Right atrium auricular region (tissue), 2 donors: ENCODE measurements around the gene MTUS2. TPM values are rescaled to one million over a fixed set of nuclear protein-coding genes. Genes with fewer than 3 reads are reported as not detected.

Source experiments
- DNase-seq: peaks from one replicate; pipeline ENCODE4 v3.0.0-alpha.2; 2019; ENCODE audit warnings: low spot score
- H3K27ac ChIP-seq, 2 donors: fragments of 200-600 bp; sonication (generic); 1 replicate in 1 of 2; 2 replicates in 1 of 2; pipeline ENCODE4 v1.5.1; 2016 to 2019
- H3K27me3 ChIP-seq, 2 donors: fragments of 200-600 bp; sonication (generic); one replicate each; pipeline versions ENCODE4 v1.5.1 to v1.6.0; 2017 to 2019
- H3K36me3 ChIP-seq: fragments of 200-600 bp; sonication (generic); one replicate; pipeline ENCODE4 v1.5.1; 2016
- H3K4me1 ChIP-seq, 2 donors: fragments of 200-600 bp; sonication (generic); one replicate each; pipeline versions ENCODE4 v1.5.1 to v1.6.0; 2017 to 2019
- H3K4me3 ChIP-seq, 2 donors: fragments of 200-600 bp; sonication (generic); 1 replicate in 1 of 2; 2 replicates in 1 of 2; pipeline ENCODE4 v1.5.1; 2017 to 2019; ENCODE audit warnings: mild to moderate bottlenecking in 1 of 2, moderate library complexity in 1 of 2
- H3K9me3 ChIP-seq, 2 donors: fragments of 200-600 bp; sonication (generic); one replicate each; pipeline ENCODE4 v1.5.1; 2019
- total RNA-seq, 2 donors: library from RNA; depleted of rRNA; stranded (reverse); fragments of >200 nt; gene quantifications; one replicate each; pipeline ENCODE4 v1.1.0, GENCODE V29; 2016
- TF ChIP-seq, protein P1 (sequence below), 2 donors: fragments of 200-600 bp; sonication (generic); IDR thresholded peaks; one replicate each; pipeline ENCODE4 v1.5.1; 2019; ENCODE audit warnings: antibody characterized with exemption in 2 of 2

MTUS2 gene
- total RNA-seq, 2 donors from 2014 or later, result 34.6 to 142 TPM

DNA sequence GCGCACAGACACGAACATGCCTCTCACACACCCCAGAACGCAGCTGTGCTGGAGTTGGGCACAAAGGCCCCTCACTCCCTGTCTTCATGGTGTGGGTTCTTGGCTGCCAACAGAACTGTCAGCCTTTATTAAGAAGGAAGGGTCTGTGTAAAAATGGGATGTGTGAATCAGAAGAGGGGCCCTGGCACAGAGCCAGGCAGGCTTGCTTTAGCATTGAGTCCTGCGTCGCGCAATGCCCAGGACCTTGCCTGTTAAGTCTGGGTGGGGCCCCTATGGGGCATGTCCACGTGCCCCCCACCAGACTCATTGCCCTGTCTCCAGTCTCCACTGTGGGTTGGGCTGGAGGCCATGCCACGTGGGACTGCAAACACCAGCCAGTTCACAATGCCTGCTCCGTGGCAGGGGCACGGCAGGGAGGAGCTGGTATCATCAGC lies 690.5 kb downstream of the MTUS2 start:
- no peak overlapping the region for H3K27ac ChIP-seq
- peaks cover 24% of the 10 kb centered on the region for H3K36me3 ChIP-seq
- H3K27me3 ChIP-seq, result no peaks in the 10 kb centered on the region
- H3K4me1 ChIP-seq, result peaks cover 0 to 27% of the 10 kb centered on the region in 2 donors
- TF ChIP-seq, protein P1, sequence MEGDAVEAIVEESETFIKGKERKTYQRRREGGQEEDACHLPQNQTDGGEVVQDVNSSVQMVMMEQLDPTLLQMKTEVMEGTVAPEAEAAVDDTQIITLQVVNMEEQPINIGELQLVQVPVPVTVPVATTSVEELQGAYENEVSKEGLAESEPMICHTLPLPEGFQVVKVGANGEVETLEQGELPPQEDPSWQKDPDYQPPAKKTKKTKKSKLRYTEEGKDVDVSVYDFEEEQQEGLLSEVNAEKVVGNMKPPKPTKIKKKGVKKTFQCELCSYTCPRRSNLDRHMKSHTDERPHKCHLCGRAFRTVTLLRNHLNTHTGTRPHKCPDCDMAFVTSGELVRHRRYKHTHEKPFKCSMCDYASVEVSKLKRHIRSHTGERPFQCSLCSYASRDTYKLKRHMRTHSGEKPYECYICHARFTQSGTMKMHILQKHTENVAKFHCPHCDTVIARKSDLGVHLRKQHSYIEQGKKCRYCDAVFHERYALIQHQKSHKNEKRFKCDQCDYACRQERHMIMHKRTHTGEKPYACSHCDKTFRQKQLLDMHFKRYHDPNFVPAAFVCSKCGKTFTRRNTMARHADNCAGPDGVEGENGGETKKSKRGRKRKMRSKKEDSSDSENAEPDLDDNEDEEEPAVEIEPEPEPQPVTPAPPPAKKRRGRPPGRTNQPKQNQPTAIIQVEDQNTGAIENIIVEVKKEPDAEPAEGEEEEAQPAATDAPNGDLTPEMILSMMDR (IDR thresholded peaks at IDR 0.05), result no peak
- no peaks in the 10 kb centered on the region for H3K9me3 ChIP-seq
- DNase-seq, result no peak
- no peak overlapping the region for H3K4me3 ChIP-seq

DNA sequence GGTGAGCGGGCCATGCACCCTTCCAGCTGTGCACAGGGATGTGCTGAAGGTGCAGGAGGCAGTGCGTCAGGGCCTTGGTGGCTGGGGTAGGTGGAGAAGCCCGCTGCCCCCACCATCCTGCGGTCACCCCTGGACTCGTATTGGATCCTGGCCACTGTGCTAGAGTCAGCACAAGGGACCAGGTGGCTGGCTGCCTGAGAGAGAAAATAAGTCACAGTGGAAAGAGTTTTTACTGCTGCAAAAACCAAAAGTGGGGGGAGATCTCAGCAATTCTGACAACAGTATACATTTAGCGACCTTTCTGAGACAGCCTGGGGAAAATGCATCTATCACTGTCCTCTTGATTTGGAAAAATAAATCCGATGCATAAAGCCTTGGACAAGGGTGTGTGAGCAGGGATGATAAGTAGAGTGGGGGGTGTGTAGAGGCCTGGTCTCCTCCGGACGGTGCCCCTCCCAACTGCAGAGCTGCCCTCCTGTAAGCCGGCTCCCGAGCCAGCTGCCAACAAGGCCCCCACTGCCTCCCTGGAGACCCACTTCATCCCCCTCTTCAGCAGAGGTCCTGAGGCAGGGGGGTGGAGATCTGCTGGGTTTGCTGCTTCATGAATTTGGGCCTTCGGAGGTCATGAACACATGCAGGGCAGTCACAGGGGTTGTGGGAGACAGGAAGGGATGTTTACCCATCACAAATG lies 691.1 kb downstream of the MTUS2 start:
- H3K4me1 ChIP-seq, result peaks cover 0 to 27% of the 10 kb centered on the region in 2 donors
- H3K27ac ChIP-seq, result no peak overlapping the region
- H3K9me3 ChIP-seq, result no peaks in the 10 kb centered on the region
- TF ChIP-seq, protein P1 (IDR thresholded peaks at IDR 0.05), result no peak
- no peak for DNase-seq
- peaks cover 30% of the 10 kb centered on the region for H3K36me3 ChIP-seq
- H3K27me3 ChIP-seq, result no peaks in the 10 kb centered on the region
- no peak overlapping the region for H3K4me3 ChIP-seq

DNA sequence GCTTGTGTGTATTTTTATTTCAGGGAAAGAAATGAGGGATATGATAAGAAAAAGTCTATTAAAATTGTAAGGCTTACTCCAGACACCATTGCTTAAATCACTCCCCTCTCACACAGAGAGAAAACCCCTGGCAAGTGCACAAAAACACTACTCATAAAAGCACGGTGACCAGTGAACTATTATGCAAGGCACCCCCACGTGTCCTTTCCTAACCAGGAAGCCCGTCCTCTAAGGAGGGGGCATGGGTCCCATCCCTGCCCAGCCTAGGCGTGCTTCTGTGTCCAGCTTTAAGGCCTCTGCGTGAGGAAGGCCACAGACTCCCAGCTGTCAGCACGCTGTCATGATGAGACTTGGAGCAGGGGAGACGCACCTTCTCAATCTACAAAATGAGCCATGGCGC lies 691.8 kb downstream of the MTUS2 start:
- DNase-seq, result no peak
- Histone ChIP-seq H3K27me3 (no peaks in the 10 kb centered on the region), H3K27ac (no peak overlapping the region), H3K9me3 (no peaks in the 10 kb centered on the region), H3K4me3 (no peak overlapping the region), H3K4me1 (peaks cover 0 to 24% of the 10 kb centered on the region in 2 donors), H3K36me3 (peaks cover 33% of the 10 kb centered on the region)
- TF ChIP-seq, protein P1 (IDR thresholded peaks at IDR 0.05), result no peak

DNA sequence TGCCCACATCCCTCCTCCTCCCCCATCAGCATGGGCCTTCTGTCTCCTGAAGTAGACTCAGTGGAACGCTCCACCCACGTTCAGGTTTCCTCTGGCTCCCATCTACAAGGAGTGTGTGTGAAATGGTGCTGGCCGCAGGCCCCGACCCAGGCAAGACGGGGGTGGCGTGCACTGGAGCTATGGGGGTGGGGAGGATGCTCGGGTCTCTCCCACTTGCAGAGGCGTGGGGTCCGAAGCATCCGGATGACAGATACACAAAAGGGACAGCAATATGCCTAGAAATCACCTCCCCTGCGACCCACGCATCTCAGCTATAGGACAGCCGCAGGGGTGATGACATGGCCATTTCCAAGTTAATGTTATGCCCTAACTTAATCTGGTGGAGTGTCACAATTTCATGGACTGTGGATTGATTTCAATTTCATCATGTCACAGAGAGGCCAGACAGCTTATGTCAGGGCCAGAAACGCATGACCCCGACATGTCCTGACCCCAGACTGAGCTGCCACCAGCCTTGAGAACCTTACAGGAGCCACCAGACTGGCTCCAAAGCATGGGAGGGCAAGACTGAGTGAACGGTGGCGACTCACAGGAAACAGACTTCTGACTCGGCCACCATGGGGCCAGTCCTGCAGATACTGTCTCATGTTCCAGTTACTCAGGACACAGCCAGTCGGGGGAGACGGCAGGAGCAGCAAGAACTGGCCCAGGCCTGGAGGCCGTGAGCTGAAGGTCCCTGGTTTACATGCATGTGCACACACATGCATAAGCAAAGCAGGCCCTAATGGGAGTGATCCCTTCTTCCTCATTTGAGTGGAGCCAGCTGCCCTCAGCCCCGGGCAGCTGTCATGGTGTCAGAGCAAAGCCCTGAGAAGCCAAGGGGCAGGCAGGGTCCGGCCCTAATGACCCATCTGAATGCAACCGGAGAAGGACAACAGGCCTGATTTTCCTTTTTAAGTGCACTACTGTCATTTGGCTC lies 693.2 kb downstream of the MTUS2 start:
- peaks cover 43% of the 10 kb centered on the region for H3K36me3 ChIP-seq
- no peak overlapping the region for H3K4me3 ChIP-seq
- H3K27ac ChIP-seq, result no peak overlapping the region
- H3K27me3 ChIP-seq, result no peaks in the 10 kb centered on the region
- DNase-seq, result no peak
- H3K9me3 ChIP-seq, result no peaks in the 10 kb centered on the region
- H3K4me1 ChIP-seq, result peaks cover 0 to 10% of the 10 kb centered on the region in 2 donors
- TF ChIP-seq, protein P1 (IDR thresholded peaks at IDR 0.05), result no peak

DNA sequence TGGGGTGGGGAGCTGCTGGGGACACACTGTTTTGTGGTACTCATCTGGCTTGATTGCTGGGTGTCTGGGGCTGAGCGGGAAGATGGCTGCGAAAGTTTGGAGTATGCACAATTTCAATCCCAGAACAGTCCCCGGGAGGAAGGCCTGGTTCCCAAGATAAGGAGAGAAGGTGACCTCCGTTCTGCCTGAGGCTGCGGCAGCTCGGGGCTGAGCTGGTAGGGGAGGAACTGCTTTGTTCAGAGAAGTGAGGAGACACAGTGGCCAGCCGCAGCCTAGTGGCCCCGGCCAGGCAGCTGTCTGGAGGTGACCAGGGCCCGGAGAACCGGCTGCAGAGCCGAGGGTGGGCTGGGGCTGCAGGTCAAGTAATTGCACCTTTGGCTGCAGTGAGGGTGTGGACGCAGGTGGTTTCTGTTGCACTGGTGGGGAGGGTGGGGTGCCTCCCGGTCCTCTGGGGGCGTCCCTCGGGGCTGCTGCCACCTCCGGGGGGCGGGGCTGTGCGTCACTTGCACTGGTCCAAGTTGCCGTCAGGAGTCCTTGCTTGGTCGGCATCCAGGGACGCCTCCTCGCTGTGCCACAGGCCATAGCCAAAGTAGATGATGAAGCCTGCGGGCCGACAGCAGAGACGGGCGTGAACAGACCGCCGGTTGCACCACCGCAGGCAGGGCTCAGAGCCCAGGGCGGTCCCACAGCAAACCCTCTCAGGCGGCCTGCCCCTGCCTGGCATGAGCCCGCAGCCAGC lies 694.0 kb downstream of the MTUS2 start:
- Histone ChIP-seq H3K27me3 (no peaks in the 10 kb centered on the region), H3K4me1 (peaks cover 0 to 2% of the 10 kb centered on the region in 2 donors), H3K27ac (no peak overlapping the region), H3K4me3 (no peak overlapping the region), H3K36me3 (peaks cover 43% of the 10 kb centered on the region), H3K9me3 (no peaks in the 10 kb centered on the region)
- DNase-seq, result no peak
- TF ChIP-seq, protein P1 (IDR thresholded peaks at IDR 0.05), result no peak
